HepG2 (cell line): ENCODE measurements around the gene BCDIN3D. TPM values are rescaled to one million over a fixed set of nuclear protein-coding genes. Genes with fewer than 3 reads are reported as not detected.

ENCODE experiments used
- ATAC-seq: fragments of 200-7000 bp; cut with Tn5 transposase; 3 replicates; pipeline ENCODE4 v1.9.1; 2020; ENCODE audit warnings: mild to moderate bottlenecking, moderate library complexity
- BruUV-seq: library from RNA; stranded (reverse); fragments of 400-500 nt; replicated peaks from 2 replicates; lab custom pipeline; 2021; lab: Mats Ljungman, UMichigan
- CTCF ChIA-PET: fragments of 300-600 bp; formaldehyde crosslinking; extraction: SDS; loops from one replicate; lab custom pipeline; 2021; ENCODE audit warnings: low total read pairs, inconsistent platforms, low intra/inter-chr PET ratio; lab: Yijun Ruan, JAX
- POLR2A ChIA-PET: fragments of 350-600 bp; sonication (Branson Sonifier 250); formaldehyde crosslinking; loops from one replicate; lab custom pipeline; 2020; ENCODE audit warnings: antibody characterized with exemption, inconsistent platforms; lab: Yijun Ruan, JAX
- DNase-seq: peaks from one replicate; pipeline ENCODE4 v3.0.0-alpha.2; 2015; ENCODE audit warnings: low spot score
- FAIRE-seq: peaks from 3 replicates; lab custom pipeline; 2011; peaks lifted over from hg19 to GRCh38; lab: Jason Lieb, UNC
- H2AFZ ChIP-seq: one replicate; pipeline ENCODE4 v1.6.1; 2011; ENCODE audit warnings: low read length, inconsistent platforms
- H3K27ac ChIP-seq: fragments of 300-600 bp; 3 replicates; pipeline ENCODE4 v1.8.0; 2011; ENCODE audit warnings: mixed run types, mild to moderate bottlenecking, mixed read lengths, low read length, inconsistent platforms; ENCODE audit not compliant: insufficient read depth; ENCODE audit errors: extremely low read length
- H3K27me3 ChIP-seq, 2 experiments: fragments of 200-600 bp in 1 of 2; 2 replicates in 1 of 2; 3 replicates in 1 of 2; pipeline versions ENCODE4 v1.6.0 to v1.8.0; 2011; ENCODE audit warnings: low read length in 2 of 2, mild to moderate bottlenecking in 2 of 2, moderate library complexity in 2 of 2, inconsistent platforms in 1 of 2; ENCODE audit not compliant: insufficient read depth in 2 of 2, control insufficient read depth in 1 of 2
- H3K36me3 ChIP-seq, 2 experiments: fragments of 200-600 bp in 1 of 2; replicated peaks in 1 of 2; 2 replicates in 1 of 2; 3 replicates in 1 of 2; pipeline versions ENCODE4 v1.5.1 to v1.8.0; 2011; ENCODE audit warnings: low read length in 2 of 2, inconsistent platforms in 1 of 2; ENCODE audit not compliant: insufficient read depth in 2 of 2, control insufficient read depth in 1 of 2
- H3K4me1 ChIP-seq: 2 replicates; pipeline ENCODE4 v1.5.1; 2012; ENCODE audit warnings: low read length, inconsistent platforms; ENCODE audit not compliant: insufficient read depth
- H3K4me2 ChIP-seq: 2 replicates; pipeline ENCODE4 v1.6.0; 2011; ENCODE audit warnings: low read depth, low read length, inconsistent platforms
- H3K4me3 ChIP-seq, 3 experiments: fragments of 200-600 bp in 1 of 3; sonication (generic), shearing (Covaris generic) in 1 of 3; replicated peaks in 1 of 3; 2 replicates each; pipeline ENCODE4 v1.5.1; 2011 to 2016; ENCODE audit warnings: low read length in 3 of 3, inconsistent platforms in 2 of 3, low read depth in 2 of 3, mild to moderate bottlenecking in 2 of 3, control low read depth in 1 of 3, mixed read lengths in 1 of 3; ENCODE audit not compliant: insufficient read depth in 1 of 3
- H3K79me2 ChIP-seq: one replicate; pipeline ENCODE4 v1.6.1; 2011; ENCODE audit warnings: low read length, inconsistent platforms; ENCODE audit not compliant: insufficient read depth
- H3K9ac ChIP-seq: 2 replicates; pipeline ENCODE4 v1.6.0; 2011; ENCODE audit warnings: mild to moderate bottlenecking, low read depth, low read length, inconsistent platforms; ENCODE audit not compliant: insufficient read depth
- H3K9me3 ChIP-seq: 2 replicates; pipeline ENCODE4 v1.5.1; 2012; ENCODE audit warnings: mild to moderate bottlenecking, low read length
- H4K20me1 ChIP-seq: 2 replicates; pipeline ENCODE4 v1.6.0; 2011; ENCODE audit warnings: inconsistent platforms, mild to moderate bottlenecking, low read length, moderate library complexity; ENCODE audit not compliant: insufficient read depth
- CCDC6 ChIP-seq: sonication (generic); formaldehyde crosslinking; IDR thresholded peaks from 2 replicates; pipeline ENCODE4 v1.8.1; 2022; ENCODE audit warnings: mild to moderate bottlenecking, missing genetic modification reagents, moderate library complexity
- ELF3 ChIP-seq: IDR thresholded peaks from 2 replicates; pipeline ENCODE4 v1.6.1; 2016; ENCODE audit warnings: missing genetic modification reagents, missing compliant biosample characterization
- HDAC6 ChIP-seq: fragments of 200-600 bp; sonication (generic); IDR thresholded peaks from 2 replicates; pipeline ENCODE4 v1.7.0; 2017; ENCODE audit warnings: mild to moderate bottlenecking, antibody characterized with exemption, low read length, low read depth
- NFE2L2 ChIP-seq: fragments of 150-350 bp; IDR thresholded peaks from 2 replicates; pipeline ENCODE4 v1.6.1; 2014; ENCODE audit warnings: low read length
- NFIB ChIP-seq: sonication (generic); formaldehyde crosslinking; IDR thresholded peaks from 2 replicates; pipeline ENCODE4 v1.9.0; 2021; ENCODE audit warnings: missing genetic modification reagents, mild to moderate bottlenecking, borderline replicate concordance
- NFKB2 ChIP-seq: sonication (generic); formaldehyde crosslinking; IDR thresholded peaks from 2 replicates; pipeline ENCODE4 v1.4.0; 2020; ENCODE audit warnings: missing genetic modification reagents, borderline replicate concordance
- SNRNP70 ChIP-seq: fragments of 200-400 bp; formaldehyde crosslinking; IDR thresholded peaks from 2 replicates; pipeline ENCODE4 v1.6.1; 2017; ENCODE audit warnings: mild to moderate bottlenecking, low read depth, low read length, moderate library complexity
- ZFY ChIP-seq: sonication (generic); formaldehyde crosslinking; IDR thresholded peaks from 2 replicates; pipeline ENCODE4 v1.4.0; 2020; ENCODE audit warnings: missing genetic modification reagents
- ZNF121 ChIP-seq: sonication (generic); formaldehyde crosslinking; IDR thresholded peaks from 2 replicates; pipeline ENCODE4 v1.5.0; 2020; ENCODE audit warnings: mild to moderate bottlenecking, missing genetic modification reagents
- ZNF280B ChIP-seq: sonication (generic); formaldehyde crosslinking; IDR thresholded peaks from 2 replicates; pipeline ENCODE4 v1.5.0; 2020; ENCODE audit warnings: missing genetic modification reagents, mild to moderate bottlenecking, borderline replicate concordance
- ZNF354B ChIP-seq: sonication (generic); formaldehyde crosslinking; IDR thresholded peaks from 2 replicates; pipeline ENCODE4 v1.8.0; 2022; ENCODE audit warnings: mild to moderate bottlenecking, missing genetic modification reagents
- ZNF556 ChIP-seq: sonication (generic); formaldehyde crosslinking; IDR thresholded peaks from 2 replicates; pipeline ENCODE4 v1.4.0; 2020; ENCODE audit warnings: mild to moderate bottlenecking, missing genetic modification reagents, borderline replicate concordance
- ZNF687 ChIP-seq: sonication (generic); formaldehyde crosslinking; IDR thresholded peaks from 2 replicates; pipeline ENCODE4 v1.5.1; 2020; ENCODE audit warnings: mild to moderate bottlenecking, missing genetic modification reagents, moderate library complexity
- WGBS: methylation state at CpG from one replicate; pipeline ENCODE4 v1.1.6; 2017; ENCODE audit warnings: low lambda C conversion rate; 5-methylcytosine and 5-hydroxymethylcytosine counted together
- in situ Hi-C: cut with HindIII; loops from 2 replicates; pipeline ENCODE4 v1.10.0; 2017; ENCODE audit warnings: low pct_unique_long_range_greater_than_20kb; ENCODE audit not compliant: extremely low pct_ligation_motif_present
- intact Hi-C: fragments of 100-400 bp; cut with micrococcal nuclease; formaldehyde crosslinking; loops from one replicate; pipeline ENCODE4 v1.10.0; 2022; ENCODE audit not compliant: unreplicated experiment
- polyA plus RNA-seq, 8 experiments: library from polyadenylated mRNA; depleted of rRNA in 3 of 8; stranded (reverse) in 7 of 8; unstranded in 1 of 8; fragments of >200 nt; fragmentation: Illumina TruSeq in 4 of 8; extraction: Trizol in 4 of 8; gene quantifications; 2 replicates each; pipeline versions ENCODE4 v1.2.1 to v1.2.3, GENCODE V29; 2011 to 2016; ENCODE audit warnings: low read depth in 4 of 8, missing spikeins in 1 of 8, mixed read lengths in 1 of 8; ENCODE audit not compliant: insufficient read depth in 1 of 8
- total RNA-seq, 5 experiments: library from RNA; depleted of rRNA; stranded (reverse); fragments of >200 nt; fragmentation: Illumina TruSeq; extraction: Trizol; gene quantifications; 2 replicates each; pipeline ENCODE4 v1.2.3, GENCODE V29; 2016; ENCODE audit warnings: low read depth in 1 of 5

The BCDIN3D gene
- total and polyA plus RNA-seq, 2 of the 13 experiments (the other 11 are each of a cell fraction or from before 2014, with no cell fraction given), result 2.2 to 2.5 TPM

GRCh38 chr12:49796155-49796554 is 46.8 kb downstream of the BCDIN3D start:
- Histone ChIP-seq H3K79me2 (no peaks in the 10 kb centered on the region), H2AFZ (no peak overlapping the region), H3K27me3 (no peaks in the 10 kb centered on the region), H3K4me3 (no peak overlapping the region), H3K27ac (no peak overlapping the region), H3K9me3 (no peaks in the 10 kb centered on the region), H3K36me3 (peaks cover 11 to 34% of the 10 kb centered on the region in 2 experiments), H4K20me1 (no peaks in the 10 kb centered on the region), H3K4me1 (peaks cover 14% of the 10 kb centered on the region), H3K4me2 (no peak overlapping the region), H3K9ac (no peak overlapping the region)
- no peak for ATAC-seq
- 87% methylated on average over 7 of the region's 12 CpGs for WGBS
- no peak for FAIRE-seq
- ChIA-PET CTCF (no interaction called here), POLR2A (no interaction called here)
- no TSS peak for BruUV-seq
- TF ChIP-seq ZNF556 (CRISPR knock-in tag) (no peak), ZNF280B (CRISPR knock-in tag) (no peak), ELF3 (CRISPR knock-in tag) (no peak), CCDC6 (CRISPR knock-in tag) (no peak), NFE2L2 (no peak), HDAC6 (no peak), ZNF121 (CRISPR knock-in tag) (no peak), SNRNP70 (no peak), ZNF354B (no peak), NFIB (CRISPR knock-in tag) (no peak), ZFY (CRISPR knock-in tag) (no peak), ZNF687 (no peak), NFKB2 (CRISPR knock-in tag) (no peak)
- in situ Hi-C loops (no loop called here), intact Hi-C loops (no loop called here)
- no peak for DNase-seq
